Measurements from ENCODE around the gene TEX52. TPM values are rescaled to one million over a fixed set of nuclear protein-coding genes. Genes with fewer than 3 reads are reported as not detected.

The TEX52 gene
- total RNA-seq, 1 donor, result not detected

- no peak overlapping the region for H3K4me3 ChIP-seq (ENCODE audit: low read depth, low read length)
- no peak for TF ChIP-seq CTCF (IDR thresholded peaks at IDR 0.05; ENCODE audit: insufficient read depth, low read depth, low read length)
- no peak for DNase-seq (ENCODE audit: low read depth)
These were observed 788 bp downstream of the TEX52 start for GRCh38 chr12:2856051-2856450.

GRCh38 chr12:2855546-2855945 lies 1.3 kb downstream of the TEX52 start:
- no peak for DNase-seq (ENCODE audit: low read depth)

GRCh38 chr12:2854669-2855453 lies 2.0 kb downstream of the TEX52 start:
- no peak for TF ChIP-seq CTCF (IDR thresholded peaks at IDR 0.05; ENCODE audit: insufficient read depth, low read depth, low read length)
- no peak for DNase-seq (ENCODE audit: low read depth)
- H3K4me3 ChIP-seq (ENCODE audit: low read depth, low read length), result no peak overlapping the region

More at GRCh38 chr12:2855546-2855945, 1.3 kb downstream of the TEX52 start:
- TF ChIP-seq CTCF (IDR thresholded peaks at IDR 0.05; ENCODE audit: insufficient read depth, low read depth, low read length), result no peak
- no peak overlapping the region for H3K4me3 ChIP-seq (ENCODE audit: low read depth, low read length)

GRCh38 chr12:2853626-2854025 lies 3.2 kb downstream of the TEX52 start:
- DNase-seq (ENCODE audit: low read depth), result peak; percentile 81
- no peak overlapping the region for H3K4me3 ChIP-seq (ENCODE audit: low read depth, low read length)
- peak; percentile 95 for TF ChIP-seq CTCF (IDR thresholded peaks at IDR 0.05; ENCODE audit: insufficient read depth, low read depth, low read length)

GRCh38 chr12:2851931-2852330 lies 4.9 kb downstream of the TEX52 start:
- TF ChIP-seq CTCF (IDR thresholded peaks at IDR 0.05; ENCODE audit: insufficient read depth, low read depth, low read length), result no peak
- no peak for DNase-seq (ENCODE audit: low read depth)
- H3K4me3 ChIP-seq (ENCODE audit: low read depth, low read length), result no peak overlapping the region

GRCh38 chr12:2845280-2845679 lies 11.6 kb downstream of the TEX52 start:
- H3K4me3 ChIP-seq (ENCODE audit: low read depth, low read length), result no peak overlapping the region
- peak; percentile 92 for DNase-seq (ENCODE audit: low read depth)
- no peak for TF ChIP-seq CTCF (IDR thresholded peaks at IDR 0.05; ENCODE audit: insufficient read depth, low read depth, low read length)

- no peak for DNase-seq (ENCODE audit: low read depth)
- no peak for TF ChIP-seq CTCF (IDR thresholded peaks at IDR 0.05; ENCODE audit: insufficient read depth, low read depth, low read length)
- H3K4me3 ChIP-seq (ENCODE audit: low read depth, low read length), result no peak overlapping the region
These were observed 12.1 kb downstream of the TEX52 start for GRCh38 chr12:2844786-2845185.

All from fibroblast of villous mesenchyme (primary cell).